Measurements from ENCODE around the gene NPEPL1. TPM values are rescaled to one million over a fixed set of nuclear protein-coding genes. Genes with fewer than 3 reads are reported as not detected.
"Not testable (repeated sequence)": the region's sequence is repeated elsewhere in the genome, so short reads cannot be mapped to it uniquely, and the experiment has no call there.

Gene NPEPL1
- total RNA-seq, 2 donors from 2014 or later: 14.7 to 20.6 TPM

- intact Hi-C loops (cut with DNase I): no loop called here
- H3K36me3 ChIP-seq: no peaks in the 10 kb centered on the region
- H3K9me3 ChIP-seq: no peaks in the 10 kb centered on the region
- peak; percentile 13 for DNase-seq
- no peak overlapping the region for H3K4me3 ChIP-seq
- H3K9ac ChIP-seq (ENCODE audit: low read depth in 2 of 2, low read length in 2 of 2): no peak overlapping the region
- no peak overlapping the region for H3K27ac ChIP-seq
- TF ChIP-seq CTCF (IDR thresholded peaks at IDR 0.05): no peak
- H3K27me3 ChIP-seq: no peaks in the 10 kb centered on the region
- H3K4me1 ChIP-seq: no peaks in the 10 kb centered on the region
Measured at GRCh38 chr20:58719971-58720371, 27.4 kb downstream of the NPEPL1 start.

- Histone ChIP-seq H3K9me3 (no peaks in the 10 kb centered on the region), H3K9ac (ENCODE audit: low read depth in 2 of 2, low read length in 2 of 2) (no peak overlapping the region), H3K4me3 (no peak overlapping the region), H3K4me1 (no peaks in the 10 kb centered on the region), H3K27ac (no peak overlapping the region), H3K27me3 (no peaks in the 10 kb centered on the region), H3K36me3 (no peaks in the 10 kb centered on the region)
- no peak for TF ChIP-seq CTCF (IDR thresholded peaks at IDR 0.05)
- no peak for DNase-seq
- intact Hi-C loops (cut with DNase I): no loop called here
Measured at GRCh38 chr20:58720890-58721289, 28.3 kb downstream of the NPEPL1 start.

- no peak for TF ChIP-seq CTCF (IDR thresholded peaks at IDR 0.05)
- no peaks in the 10 kb centered on the region for H3K36me3 ChIP-seq
- H3K4me1 ChIP-seq: no peaks in the 10 kb centered on the region
- no peak overlapping the region for H3K4me3 ChIP-seq
- H3K9me3 ChIP-seq: no peaks in the 10 kb centered on the region
- intact Hi-C loops (cut with DNase I): no loop called here
- peak; percentile 16 for DNase-seq
- no peaks in the 10 kb centered on the region for H3K27me3 ChIP-seq
- H3K27ac ChIP-seq: no peak overlapping the region
- no peak overlapping the region for H3K9ac ChIP-seq (ENCODE audit: low read depth in 2 of 2, low read length in 2 of 2)
Measured at GRCh38 chr20:58721951-58722778, 29.6 kb downstream of the NPEPL1 start.

- TF ChIP-seq CTCF (IDR thresholded peaks at IDR 0.05): no peak
- H3K36me3 ChIP-seq: no peaks in the 10 kb centered on the region
- H3K4me3 ChIP-seq: no peak overlapping the region
- no peaks in the 10 kb centered on the region for H3K27me3 ChIP-seq
- no peak overlapping the region for H3K9ac ChIP-seq (ENCODE audit: low read depth in 2 of 2, low read length in 2 of 2)
- no peak overlapping the region for H3K27ac ChIP-seq
- peak; percentile 9 for DNase-seq
- no peaks in the 10 kb centered on the region for H3K9me3 ChIP-seq
- H3K4me1 ChIP-seq: no peaks in the 10 kb centered on the region
- intact Hi-C loops (cut with DNase I): no loop called here
Measured at GRCh38 chr20:58722877-58723627, 30.5 kb downstream of the NPEPL1 start.

- Histone ChIP-seq H3K9ac (ENCODE audit: low read depth in 2 of 2, low read length in 2 of 2) (no peak overlapping the region), H3K4me1 (no peaks in the 10 kb centered on the region), H3K27ac (no peak overlapping the region), H3K4me3 (no peak overlapping the region), H3K9me3 (no peaks in the 10 kb centered on the region), H3K36me3 (no peaks in the 10 kb centered on the region), H3K27me3 (no peaks in the 10 kb centered on the region)
- intact Hi-C loops (cut with DNase I): no loop called here
- no peak for DNase-seq
- no peak for TF ChIP-seq CTCF (IDR thresholded peaks at IDR 0.05)
Measured at GRCh38 chr20:58723628-58723984, 31.0 kb downstream of the NPEPL1 start.

GRCh38 chr20:58726156-58726555 lies 33.6 kb downstream of the NPEPL1 start:
- DNase-seq; H3K27me3 ChIP-seq; H3K9me3 ChIP-seq; H3K9ac ChIP-seq (ENCODE audit: low read depth in 2 of 2, low read length in 2 of 2); H3K4me1 ChIP-seq; H3K36me3 ChIP-seq; H3K27ac ChIP-seq; intact Hi-C loops (cut with DNase I); H3K4me3 ChIP-seq: not testable (repeated sequence)
